GM18873 (cell line): ENCODE measurements around the gene SRGAP1.
"Not testable (repeated sequence)": the region's sequence is repeated elsewhere in the genome, so short reads cannot be mapped to it uniquely, and the experiment has no call there.

Experiments used
- ATAC-seq: cut with Tn5 transposase; IDR thresholded peaks from one replicate; pipeline ENCODE4 v1.9.1; 2021; ENCODE audit warnings: mild to moderate bottlenecking, moderate library complexity, moderate number of reproducible peaks; ENCODE audit not compliant: unreplicated experiment, low FRiP score

SRGAP1 gene

DNA sequence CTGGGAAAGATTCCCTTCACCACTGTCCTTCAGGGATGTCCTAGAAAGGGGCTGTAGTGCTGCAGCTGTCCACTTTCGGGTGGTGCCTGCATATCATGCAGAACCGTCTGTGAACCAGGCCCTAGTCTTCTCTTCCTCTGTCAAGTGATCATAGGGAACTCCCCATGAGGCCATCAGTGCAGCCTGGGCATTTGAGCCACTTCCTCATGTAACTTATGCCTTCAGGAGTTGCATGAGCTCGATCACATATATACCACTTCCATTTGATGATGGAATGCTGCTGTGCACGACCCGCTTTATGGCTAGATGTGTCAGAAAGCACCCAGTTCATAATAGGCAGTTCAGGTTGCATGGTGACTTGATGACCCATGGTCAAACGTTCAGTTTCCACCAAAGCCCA is 287.0 kb downstream of the SRGAP1 start:
- not testable (repeated sequence) for ATAC-seq

DNA sequence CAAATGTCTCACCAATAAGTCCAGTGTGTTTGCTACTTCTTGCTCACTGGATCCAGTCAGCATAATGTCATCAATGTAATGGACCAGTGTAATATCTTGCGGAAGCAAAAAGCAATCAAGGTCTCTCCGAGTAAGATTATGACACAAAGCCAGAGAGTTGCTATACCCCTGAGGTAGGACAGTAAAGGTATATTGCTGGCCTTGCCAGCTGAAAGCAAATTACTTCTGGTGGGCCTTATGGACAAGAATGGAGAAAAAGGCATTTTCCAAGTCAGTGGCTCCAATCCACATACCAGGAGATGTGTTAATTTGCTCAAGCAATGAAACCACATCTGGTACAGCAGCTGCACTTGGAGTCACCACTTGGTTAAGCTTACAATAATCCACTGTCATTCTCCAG is 288.2 kb downstream of the SRGAP1 start:
- ATAC-seq: not testable (repeated sequence)

DNA sequence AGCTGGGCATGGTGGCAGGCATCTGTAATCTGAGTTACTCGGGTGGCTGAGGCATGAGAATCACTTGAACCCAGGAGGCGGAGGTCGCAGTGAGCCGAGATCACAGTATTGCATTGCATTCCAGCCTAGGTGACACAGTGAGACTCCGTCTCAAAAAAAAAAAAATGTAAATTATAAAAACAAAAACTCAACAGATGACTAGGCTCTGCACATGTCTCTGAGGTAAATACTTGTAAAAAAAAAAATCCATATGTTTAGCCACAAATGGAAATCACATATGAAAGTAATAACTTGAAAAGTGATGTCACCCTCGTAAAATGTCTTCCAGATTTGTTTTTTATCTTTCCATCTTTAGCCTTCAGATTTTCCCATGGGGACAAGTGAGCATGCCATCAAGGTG is 292.6 kb downstream of the SRGAP1 start:
- no peak for ATAC-seq

DNA sequence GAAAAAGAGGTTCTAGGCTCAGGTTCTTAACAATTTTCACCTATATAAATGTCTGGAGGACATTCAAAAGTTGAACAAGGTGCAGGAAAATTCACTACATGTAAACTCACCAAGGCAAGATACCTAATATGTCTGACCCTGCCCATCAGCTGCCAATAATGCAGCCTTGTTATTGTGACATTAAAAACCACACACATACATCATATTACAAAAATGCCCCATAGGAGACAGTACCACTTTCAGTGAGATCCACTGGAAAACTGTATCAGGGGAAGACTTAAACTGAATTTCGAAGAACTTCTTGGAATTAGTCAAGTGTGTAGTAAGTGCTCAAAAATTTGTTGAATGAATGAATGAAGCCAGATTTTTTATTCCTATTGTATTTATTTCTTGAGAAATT is 294.5 kb downstream of the SRGAP1 start:
- ATAC-seq: no peak

DNA sequence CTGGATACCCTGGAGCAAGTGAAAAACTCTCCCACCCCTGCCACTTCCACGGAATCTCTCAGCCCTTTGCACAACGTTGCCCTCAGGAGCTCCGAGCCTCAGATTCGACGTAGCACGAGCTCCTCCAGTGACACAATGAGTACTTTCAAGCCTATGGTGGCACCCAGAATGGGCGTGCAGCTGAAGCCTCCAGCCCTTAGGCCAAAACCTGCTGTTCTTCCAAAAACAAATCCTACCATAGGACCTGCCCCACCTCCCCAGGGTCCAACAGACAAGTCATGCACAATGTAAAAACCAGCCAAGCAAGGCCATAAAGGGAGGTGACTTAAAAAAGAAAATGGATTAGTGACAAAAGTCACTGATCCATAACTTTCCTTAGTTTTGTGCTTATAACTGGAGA is 297.9 kb downstream of the SRGAP1 start:
- ATAC-seq: no peak

DNA sequence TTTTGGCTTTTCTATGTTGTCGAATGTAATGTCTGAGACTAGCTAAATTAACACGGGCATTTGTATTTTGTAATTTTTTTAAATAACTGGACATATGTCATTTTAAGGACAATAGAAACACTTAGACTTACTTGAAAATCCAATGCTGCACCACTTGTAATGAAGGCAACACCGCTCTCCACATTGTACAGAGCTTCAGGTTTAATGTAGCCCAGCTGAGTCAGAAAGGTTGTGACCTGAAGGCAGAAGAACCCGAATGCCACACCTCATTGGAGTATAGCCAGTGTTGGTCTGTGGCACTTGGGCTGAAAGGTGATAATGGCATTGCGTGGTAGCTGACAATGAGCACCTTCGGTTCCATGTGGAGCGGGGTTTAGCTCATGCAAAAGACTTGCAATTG is 298.3 kb downstream of the SRGAP1 start:
- no peak for ATAC-seq

DNA sequence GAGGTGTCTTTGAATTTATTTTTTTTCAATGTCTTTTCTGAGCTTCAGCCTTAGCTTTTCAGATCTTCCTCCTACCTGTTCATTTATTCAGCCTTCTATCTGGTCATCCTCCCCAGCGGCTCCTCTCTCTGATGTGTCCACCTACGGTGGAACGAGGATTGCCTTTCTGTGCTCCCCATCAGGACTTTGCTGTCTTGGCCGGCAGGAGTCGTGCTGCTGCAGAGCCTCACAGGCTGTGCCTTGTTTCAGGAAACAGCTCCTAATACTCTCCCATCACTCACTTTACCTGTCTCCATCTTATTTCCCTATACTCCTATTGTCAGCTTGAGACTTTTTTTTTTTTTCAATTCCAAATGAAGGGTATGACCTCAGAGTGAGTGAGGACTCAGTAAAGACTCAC is 300.7 kb downstream of the SRGAP1 start:
- no peak for ATAC-seq

DNA sequence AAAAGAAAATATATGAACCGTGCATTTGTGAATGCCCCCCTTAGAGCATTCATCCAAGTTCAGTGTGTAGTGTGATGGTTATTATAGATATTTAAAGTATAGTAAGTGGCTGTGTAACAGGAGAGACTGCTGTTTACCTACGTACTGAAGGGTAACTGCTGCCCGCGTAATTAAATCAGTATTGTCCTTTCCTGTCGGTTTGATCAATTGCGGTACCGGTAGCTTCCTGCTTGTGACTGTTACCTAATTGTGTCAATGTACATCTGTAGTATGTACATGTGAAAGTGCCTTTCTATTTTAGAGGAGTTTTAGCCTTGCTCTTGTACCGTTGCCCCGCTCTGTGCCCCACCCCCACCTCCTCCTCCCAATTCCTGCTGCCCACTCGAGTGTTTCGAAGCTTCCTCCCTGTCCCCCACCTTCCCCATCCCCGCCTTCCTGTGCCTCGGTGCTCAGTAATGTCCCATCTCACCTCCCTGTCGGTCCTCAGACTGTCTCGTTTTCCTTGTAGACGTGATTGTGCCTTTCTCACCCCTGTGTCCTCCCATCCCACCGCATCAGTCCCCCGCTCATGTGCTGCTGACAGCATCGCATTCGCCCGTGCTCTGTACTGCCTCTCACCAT is 302.6 kb downstream of the SRGAP1 start:
- ATAC-seq: no peak

DNA sequence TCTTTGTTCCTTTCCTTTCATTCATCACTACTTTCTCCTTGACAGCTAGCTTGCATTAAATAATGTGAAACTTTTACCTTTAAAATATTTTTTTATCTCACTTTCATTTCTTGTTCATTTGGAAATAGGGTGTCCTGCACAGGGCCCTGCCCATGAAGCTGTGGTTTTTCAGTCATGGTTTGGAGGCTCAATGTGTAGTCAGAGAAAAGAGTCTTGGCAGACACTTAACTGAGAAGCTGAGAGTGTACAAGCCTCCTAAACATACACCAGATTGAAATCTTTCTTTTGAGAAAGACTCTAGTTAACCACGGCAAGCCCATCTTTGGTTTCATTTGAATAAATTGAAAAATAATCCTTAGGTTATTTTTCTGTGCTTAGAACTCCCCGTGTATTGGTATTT is 303.4 kb downstream of the SRGAP1 start:
- no peak for ATAC-seq

DNA sequence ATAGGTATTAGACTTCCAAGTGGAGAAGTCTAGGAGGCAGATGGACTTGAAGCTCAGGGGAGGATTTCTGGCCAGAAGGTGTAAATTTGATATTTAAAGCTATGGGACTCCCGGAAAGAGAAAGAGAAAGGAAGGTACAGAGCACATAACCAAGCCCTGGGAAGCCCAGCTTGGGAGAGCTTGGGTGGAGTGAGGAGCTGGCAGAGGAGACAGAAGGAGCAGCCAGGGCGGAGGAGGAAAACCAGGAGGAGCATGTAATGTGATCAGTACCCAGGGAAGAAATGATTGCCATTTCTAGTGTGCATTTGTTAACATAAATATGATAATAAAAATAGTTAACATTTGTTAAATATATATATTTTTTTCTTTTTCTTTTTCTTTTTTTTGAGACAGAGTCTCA is 310.2 kb downstream of the SRGAP1 start:
- ATAC-seq: no peak

DNA sequence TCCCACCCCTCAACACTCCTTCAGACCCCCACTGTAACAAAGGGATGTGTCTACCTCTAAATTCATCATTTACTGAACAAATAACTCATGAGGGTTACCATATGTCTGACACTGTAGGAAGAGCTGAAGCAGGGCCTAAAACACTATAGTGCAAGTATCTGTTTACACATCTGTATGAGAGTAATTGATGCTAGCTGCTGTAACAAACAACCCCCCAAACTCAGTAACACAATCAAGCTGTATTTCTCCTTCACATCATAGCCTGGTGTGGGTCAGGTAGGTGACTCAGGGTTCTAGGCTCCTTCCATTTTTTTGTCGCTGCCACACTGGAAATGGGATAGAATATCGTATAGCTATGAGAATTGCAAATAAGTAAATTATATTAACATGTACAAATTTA is 312.6 kb downstream of the SRGAP1 start:
- no peak for ATAC-seq

DNA sequence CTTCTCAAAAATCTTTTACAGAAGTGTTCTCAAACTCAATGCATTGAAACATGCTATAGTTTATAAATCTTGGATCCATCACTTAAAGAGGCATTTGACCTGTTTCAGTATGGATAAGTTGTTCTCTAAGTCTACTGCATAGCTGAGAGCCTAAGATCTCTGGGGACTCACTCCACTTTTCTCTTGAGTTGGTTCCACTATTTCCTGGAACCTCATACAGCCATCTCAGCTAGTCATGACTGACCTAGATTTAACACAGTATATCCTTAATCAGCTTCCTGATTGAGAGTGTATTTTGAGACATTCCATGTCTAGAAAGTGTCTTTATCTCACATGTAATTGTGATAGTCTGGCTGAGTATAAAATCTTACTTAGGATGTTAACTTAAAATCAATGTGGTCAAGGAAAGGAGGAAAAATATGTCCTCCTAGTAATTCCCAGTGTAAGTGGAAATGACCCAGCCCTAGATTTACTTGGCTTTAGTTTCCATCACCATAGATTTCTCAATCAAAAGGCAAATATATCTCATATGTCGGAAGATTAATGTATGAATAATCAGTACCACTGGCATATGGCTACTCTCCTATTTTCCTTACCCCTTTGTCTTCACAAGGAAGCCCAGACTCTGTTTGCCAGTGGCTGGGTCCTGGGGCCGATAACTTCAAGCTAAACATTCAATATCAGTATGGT is 315.7 kb downstream of the SRGAP1 start:
- no peak for ATAC-seq

DNA sequence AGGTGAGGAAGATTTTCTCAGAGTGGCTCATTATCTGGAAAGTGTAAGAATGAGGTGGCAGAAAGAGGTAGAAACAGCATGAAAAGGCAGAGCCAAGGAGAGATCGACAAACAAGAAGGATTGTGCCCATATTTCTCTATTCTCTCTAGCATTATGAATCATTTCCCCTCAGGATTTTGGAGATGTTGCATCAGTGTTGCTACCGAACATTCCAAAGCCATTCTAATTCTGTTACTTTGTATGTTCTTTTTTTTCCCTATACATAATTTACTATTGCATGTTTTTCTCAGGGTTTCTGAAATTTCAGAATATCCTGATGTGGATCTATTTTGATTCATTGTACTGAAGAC is 316.2 kb downstream of the SRGAP1 start:
- no peak for ATAC-seq

DNA sequence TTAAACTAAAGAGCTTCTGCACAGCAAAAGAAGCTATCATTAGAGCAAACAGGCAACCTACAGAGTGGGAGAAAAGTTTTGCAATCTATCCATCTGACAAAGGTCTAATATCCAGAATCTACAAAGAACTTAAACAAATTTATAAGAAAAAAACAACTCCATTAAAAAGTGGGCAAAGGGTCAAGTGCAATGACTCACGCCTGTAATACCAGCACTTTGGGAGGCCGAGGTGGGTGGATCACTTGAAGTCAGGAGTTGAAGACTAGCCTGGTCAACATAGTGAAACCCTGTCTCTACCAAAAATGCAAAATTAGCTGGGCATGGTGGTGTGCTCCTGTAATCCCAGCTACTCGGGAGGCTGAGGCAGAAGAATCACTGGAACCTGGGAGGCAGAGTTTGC is 322.1 kb downstream of the SRGAP1 start:
- not testable (repeated sequence) for ATAC-seq

DNA sequence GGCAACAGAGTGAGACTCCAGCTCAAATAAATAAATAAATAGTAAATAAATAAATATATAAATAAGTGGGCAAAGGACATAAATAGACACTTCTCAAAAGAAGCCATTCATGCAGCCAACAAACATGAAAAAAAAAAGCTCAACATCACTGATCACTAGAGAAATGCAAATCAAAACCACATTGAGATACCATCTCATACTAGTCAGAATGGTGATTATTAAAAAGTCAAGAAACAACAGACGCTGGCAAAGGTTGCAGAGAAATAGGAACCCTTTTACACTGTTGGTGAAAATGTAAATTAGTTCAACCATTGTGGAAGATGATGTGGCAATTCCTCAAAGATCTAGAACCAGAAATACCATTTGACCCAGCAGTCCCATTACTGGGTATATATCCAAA is 322.5 kb downstream of the SRGAP1 start:
- not testable (repeated sequence) for ATAC-seq

DNA sequence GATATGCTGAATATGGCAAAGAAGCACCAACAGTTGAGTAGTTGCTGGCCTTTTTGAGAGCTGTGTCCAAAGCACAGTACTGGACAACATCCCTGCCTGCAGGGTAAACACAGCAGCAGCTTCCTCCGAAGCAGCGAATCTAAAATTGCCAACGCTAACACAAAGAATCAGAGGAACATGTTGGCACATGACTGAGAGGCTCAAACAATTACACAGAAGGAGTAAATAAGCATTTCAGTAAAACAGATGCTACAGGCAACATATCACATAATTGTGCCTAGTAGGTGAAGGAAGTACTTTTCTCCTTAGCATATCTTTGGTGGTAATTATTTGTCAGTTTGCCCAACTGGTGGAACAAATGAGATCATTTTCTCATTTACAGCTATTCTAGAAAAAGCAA is 325.5 kb downstream of the SRGAP1 start:
- no peak for ATAC-seq

DNA sequence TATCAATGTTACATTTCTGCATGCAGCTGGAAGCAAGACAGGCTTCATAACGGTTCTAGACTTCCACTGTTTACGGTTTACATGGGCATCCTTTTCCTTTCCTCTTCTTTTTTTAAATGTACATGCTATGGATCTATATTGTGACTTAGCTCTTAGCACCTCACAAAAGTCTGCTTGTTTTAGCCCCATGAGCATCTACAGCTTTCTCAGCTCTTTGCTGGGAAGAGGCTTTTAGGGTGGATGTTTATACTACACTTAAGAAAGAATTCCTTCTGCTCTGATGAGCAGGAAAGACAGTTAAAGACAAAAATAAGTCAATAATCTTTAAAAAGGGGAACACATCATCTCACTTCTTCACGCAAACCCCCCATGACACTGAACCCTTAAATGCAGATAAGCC is 326.2 kb downstream of the SRGAP1 start:
- ATAC-seq: no peak

DNA sequence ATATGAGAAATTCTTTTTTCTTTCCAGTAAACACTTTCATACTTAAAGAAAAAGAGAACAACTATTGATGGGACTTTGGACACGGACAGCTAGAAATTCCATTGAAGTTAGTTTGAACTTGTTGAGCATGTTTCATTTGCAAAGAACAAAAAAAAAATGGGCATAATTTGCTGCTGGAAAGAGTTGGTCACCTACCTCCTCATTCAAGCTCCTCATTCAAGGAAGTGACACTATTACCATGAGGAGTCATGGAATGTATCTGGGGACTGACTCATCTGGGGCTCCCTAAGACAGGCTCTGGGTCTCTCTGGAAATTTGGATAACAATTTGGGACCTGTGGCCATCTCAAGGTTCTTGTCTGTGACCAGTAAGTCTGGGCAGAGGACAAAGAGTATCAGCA is 327.2 kb downstream of the SRGAP1 start:
- ATAC-seq: no peak

DNA sequence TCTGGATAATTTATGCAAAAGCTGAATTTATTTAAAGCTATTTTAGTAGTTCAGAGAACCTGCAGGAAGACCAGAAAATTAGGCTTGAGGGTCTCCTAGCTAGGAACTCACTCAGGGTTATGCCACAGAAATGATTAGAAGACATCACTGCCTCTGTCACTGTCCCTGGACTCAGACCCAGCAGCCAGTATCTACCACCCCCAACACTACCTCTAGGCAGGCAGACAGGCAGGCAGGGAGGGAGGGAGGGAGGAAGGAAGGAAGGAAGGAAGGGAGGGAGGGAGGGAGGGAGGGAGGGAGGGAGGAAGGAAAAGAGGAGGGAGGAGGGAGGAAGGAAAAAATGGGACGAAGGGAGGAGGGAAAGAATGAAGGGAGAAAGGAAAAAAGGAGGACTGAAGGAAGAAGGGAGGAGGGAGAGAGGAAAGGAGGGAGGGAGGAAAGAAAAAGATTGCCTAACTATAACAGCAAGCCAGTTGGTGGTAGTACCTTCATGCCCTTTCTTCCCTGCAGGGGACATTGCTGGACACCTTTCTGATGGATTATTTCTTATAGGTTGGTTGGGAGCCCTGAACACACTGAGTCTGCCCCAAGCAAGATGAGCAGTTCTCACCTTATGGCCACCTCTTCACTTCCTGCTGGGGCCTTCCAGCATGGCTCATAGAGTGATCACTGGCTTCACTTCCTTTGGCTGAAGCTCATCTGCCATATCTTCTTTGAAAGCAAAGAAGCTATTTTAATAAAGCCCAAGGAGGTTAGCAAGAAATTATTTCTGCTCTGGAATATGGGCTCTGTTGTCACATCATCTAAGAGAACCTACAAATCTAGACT is 327.9 kb downstream of the SRGAP1 start:
- ATAC-seq: no peak

DNA sequence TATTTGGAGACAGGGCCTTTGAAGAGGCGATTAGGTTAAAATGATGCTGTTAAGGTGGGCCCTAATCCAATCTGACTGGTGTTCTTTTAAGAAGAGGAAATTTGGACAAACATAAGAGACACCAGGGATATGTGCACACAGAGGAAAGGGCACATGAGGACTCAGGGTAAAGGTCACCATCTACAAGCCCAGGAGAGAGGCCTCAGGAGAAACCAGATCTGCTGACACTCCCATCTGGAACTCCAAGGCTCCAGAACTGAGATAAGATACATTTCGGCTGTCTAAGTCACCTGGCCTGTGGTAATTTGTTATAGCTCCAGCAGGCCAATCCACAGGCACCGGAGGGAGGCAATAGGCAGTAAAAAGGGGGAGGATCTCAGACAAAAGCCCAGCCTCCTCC is 329.0 kb downstream of the SRGAP1 start:
- ATAC-seq: no peak

DNA sequence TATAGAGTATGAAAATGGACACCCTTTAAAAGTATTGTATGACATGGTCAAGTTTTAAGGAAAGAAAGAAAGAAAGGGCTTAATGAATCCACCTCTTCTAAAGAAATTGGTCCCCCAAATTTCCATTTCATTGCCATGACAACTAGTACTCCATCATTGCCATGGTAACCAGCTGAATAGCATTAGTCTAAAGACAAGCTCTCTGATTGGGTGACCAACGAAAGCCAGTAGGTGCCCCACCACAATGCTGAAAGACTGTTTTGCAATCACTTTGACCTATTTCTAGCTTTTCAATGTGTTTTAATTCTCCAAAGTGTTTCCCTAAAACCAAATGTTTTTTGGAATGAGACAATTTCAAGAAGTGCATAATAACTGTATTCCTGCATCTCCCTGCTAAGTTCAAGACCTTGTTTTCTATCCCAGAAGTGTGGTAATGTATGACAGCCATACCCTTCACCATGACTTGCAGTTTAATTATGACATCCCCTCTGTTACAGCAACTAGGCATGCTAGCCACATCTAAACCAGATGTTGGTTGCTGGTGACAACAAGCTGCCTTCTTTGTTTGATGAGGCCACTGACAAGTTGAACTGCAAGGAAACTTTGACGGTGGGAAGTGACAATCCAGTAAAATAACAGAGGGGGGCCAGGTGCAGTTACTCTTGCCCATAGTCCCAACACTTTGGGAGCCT is 330.9 kb downstream of the SRGAP1 start:
- no peak for ATAC-seq
